SKM-1 treated with dmso at 0.1 percent for 144 hours (cell line): Measurements from ENCODE around the gene RTTN.
"Not testable (repeated sequence)": the region's sequence is repeated elsewhere in the genome, so short reads cannot be mapped to it uniquely, and the experiment has no call there.

Experiments
- DNase-seq: peaks from one replicate; lab custom pipeline; 2025; ENCODE audit not compliant: unreplicated experiment; lab: John Stamatoyannopoulos, UW

Gene RTTN

GRCh38 chr18:69985239-69985638, 220.2 kb downstream of the RTTN start:
- no peak for DNase-seq

DNA sequence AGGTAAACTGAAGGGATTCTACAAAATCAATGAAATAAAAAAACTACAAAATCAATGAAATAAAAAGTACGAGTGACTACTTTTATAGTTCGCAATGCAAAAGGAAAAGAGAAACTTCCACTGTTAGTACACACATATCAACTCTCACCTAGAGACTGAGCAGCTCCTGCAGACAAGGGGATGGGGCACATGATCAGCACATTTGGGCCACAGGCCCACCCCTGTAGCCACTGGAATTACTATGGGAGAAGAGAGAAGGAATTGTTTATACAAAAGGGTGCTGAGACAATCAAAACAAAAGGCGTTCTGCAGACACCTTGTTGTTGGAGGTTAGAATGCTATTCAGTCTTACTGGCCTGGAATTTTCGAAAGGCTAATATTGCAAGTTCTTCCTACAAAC, 223.1 kb downstream of the RTTN start:
- no peak for DNase-seq

- DNase-seq, result no peak
Observed at GRCh38 chr18:69981948-69982347, 223.5 kb downstream of the RTTN start.

DNA sequence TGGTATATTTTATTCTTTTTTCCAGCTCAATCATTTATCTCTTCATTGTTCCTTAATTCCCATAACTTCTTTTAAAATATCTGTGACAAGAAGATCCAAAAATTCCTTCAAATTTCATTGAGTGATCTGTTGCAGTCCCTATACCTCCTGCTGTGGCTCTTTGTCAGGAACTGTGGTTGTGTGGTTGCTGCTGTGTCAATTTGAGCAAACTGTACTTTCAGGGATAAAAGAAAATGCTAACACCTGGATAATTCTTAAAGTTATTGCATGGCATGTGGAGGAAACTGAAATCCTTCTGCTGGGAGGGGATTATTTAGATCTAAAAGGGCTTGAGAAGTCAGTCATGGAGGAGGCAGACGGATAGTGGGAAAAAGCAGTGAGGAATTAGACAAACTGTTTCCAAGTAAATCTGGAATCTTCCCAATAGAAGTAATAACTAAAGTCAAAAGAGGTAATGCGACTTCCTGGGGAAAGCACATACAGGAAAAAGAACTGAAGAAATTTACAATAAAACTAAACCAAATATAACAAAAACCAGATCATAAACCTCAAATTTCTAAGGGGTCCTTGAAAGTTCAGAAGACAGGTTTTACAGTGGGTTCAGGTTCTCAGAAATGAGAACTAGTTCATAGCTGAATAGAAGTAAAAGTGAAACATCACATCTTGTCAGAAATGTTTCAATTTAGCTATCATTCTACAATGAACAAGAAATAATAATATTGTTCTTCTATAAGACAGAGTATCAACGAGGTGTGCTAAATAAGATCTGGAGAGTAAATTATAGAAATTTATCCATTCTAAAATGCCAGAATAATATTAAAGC, 224.3 kb downstream of the RTTN start:
- DNase-seq, result no peak

- DNase-seq, result no peak
Observed at GRCh38 chr18:69980509-69980908, 225.0 kb downstream of the RTTN start.

DNA sequence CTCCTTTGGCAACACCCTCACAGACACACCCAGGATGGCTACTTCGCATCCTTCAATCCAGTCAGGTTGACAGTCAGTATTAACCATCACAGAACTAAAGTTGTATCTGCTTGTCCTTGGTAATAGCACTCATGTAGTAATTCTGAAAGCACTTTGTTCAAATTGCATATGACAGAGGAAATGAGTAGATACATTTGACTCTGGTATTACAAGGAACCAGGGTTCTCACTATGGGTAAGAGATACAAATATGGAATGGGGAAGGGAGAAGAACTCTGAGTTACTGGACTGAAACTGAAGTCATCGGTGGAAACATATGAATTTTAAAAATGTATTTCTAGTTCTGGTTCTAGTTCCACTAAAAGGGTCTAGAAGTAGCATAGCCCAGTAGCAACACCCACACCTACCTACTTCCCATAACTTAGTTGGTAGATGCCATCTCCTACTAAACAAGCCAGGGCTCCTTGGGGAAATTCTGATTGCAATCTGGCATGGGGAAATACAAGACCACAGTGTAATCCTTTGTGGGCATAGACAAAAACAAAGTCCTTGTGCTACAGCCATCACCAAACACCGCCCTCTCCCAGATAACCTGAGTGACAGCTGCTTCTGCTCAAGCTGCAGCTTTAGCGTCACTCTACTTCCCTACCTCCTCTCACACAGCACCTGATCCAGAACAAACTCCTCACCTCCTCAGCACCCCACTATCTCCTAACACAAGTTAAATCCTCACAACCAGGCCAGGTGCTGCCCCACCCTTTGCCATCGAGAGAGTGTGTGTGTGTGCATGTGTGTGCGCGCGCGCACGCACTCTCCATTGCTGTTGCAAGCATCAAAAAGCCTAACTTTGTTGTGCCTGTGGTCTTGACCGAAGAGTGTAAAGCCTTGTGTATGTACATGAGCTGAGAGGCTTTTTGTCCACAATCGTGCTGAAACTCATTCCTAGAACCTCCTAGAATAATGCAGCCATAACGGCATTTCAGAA, 226.5 kb downstream of the RTTN start:
- DNase-seq, result no peak

DNA sequence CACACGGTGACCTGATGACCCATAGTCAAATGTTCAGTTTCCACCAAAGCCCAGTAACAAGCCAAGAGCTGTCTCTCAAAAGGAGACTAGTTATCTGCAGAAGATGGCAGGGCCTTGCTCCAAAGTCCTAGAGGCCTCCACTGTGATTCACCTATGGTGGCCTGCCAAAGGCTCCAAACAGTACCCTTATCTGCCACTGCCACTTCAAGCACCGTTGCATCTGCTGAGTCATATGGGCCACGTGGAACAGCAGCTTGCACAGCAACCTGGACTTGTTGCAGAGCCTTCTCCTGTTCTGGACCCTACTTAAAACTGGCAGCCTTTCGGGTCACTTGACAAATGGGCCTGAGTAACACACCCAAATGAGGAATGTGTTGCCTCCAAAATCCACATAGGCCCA, 230.2 kb downstream of the RTTN start:
- DNase-seq, result not testable (repeated sequence)

DNA sequence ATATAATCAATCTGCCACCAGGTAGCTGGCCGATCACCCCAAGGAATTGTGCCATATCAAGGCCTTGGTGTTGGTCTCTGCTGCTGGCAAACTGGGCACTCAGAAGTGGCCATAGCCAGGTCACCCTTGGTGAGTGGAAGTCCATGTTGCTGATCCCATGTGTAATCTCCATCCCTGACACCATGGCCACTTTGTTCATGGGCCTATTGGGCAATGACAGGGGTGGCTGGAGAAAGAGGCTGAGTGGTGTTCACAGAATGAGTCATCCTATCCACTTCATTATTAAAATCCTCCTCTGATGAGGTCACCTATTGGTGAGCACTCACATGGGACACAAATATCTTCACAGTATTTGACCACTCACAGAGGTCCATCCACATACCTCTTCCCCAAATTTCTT, 231.1 kb downstream of the RTTN start:
- DNase-seq, result no peak

- DNase-seq, result no peak
Observed at GRCh38 chr18:69969491-69969890, 236.0 kb downstream of the RTTN start.

- DNase-seq, result no peak
Observed at GRCh38 chr18:69968039-69968438, 237.4 kb downstream of the RTTN start.

DNA sequence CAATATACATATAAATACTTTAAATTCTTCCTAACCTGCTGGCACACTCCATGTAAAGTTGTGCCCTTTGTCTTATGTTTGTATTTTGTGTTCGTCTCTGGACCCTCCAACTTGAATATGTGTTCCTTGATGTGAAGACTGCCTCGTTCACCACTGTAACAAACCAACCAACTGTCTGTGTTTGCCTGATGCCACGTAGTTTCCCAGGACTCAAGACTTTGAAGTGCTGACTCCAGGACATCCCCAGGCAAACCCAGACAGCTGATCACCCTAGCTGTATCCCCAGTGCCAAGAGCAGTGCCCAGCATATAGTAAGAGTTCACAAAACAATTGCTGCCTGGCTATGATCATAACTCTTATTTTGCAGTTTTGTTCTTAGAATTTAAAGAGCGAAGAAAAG, 242.3 kb downstream of the RTTN start:
- DNase-seq, result no peak

GRCh38 chr18:69961718-69962117, 243.8 kb downstream of the RTTN start:
- DNase-seq, result no peak

GRCh38 chr18:69958422-69958821, 247.1 kb downstream of the RTTN start:
- DNase-seq, result no peak

GRCh38 chr18:69957747-69958146, 247.7 kb downstream of the RTTN start:
- no peak for DNase-seq

GRCh38 chr18:69956665-69957620, 248.5 kb downstream of the RTTN start:
- no peak for DNase-seq

- no peak for DNase-seq
Observed at GRCh38 chr18:69956057-69956456, 249.4 kb downstream of the RTTN start.

DNA sequence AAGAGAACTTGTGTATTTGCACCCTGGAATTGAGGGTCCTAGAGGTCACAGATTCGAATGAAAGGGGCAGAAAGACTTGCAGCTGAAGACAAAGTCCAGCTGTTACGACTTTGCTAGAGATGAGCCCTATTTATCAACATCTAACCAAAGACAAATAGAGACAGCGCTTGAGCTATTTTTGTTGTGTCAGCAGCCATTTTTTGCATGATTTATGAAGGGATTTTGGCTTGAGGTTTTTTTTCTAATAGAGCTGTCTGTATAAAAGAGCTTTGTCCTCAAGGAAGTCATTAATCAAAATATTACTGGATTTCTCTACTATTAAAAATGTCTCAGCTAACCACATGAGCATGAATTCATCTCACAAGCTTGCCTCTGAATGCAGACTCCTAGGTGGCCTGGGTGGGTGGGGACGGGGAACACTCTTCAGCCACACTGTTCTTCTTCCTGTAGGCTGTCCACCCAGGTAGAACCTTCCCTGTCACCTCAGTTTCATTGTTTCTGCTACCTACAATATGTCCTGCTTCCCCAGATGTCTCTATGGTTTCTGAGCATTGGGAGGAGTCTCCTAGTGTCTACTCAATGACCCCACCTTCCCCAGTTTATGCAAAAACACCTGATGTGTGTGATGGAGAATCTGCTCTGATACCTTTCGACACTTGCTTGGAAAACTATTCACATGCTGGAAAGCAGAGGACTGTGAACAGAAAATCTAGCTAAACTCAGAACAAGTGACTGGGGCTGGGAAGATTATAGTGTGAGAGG, 250.6 kb downstream of the RTTN start:
- DNase-seq, result no peak

DNA sequence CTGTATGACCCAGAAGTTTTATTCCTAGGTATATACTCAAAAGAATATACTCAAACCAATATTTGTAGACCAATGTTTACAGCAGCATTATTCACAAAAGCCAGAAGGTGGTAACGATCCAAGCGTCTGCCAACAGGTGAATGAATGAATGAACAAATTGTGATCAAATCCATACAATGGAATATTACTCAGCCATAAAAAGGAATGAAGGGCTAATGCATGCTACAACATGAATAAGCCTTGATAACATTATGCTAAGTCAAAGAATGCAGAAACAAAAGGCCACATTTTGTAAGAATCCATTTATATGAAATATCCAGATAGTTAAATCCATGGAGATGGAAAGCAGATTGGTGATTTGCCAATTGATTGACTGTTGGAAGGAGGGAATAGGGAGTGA, 252.3 kb downstream of the RTTN start:
- no peak for DNase-seq
